Endothelial cell of umbilical vein (primary cell): ENCODE results near the gene CACNA1B. TPM values are rescaled to one million over a fixed set of nuclear protein-coding genes. Genes with fewer than 3 reads are reported as not detected.

ENCODE experiments used
- BruUV-seq: library from RNA; stranded (reverse); fragments of 400-500 nt; replicated peaks from 2 replicates; lab custom pipeline; 2021; lab: Mats Ljungman, UMichigan
- CTCF ChIA-PET: fragments of 300-600, 350-600 bp; sonication (Branson Sonifier 250); formaldehyde crosslinking; loops from one replicate; lab custom pipeline; 2021; ENCODE audit warnings: antibody characterized with exemption, inconsistent platforms; lab: Charles Lee
- POLR2A ChIA-PET: fragments of 300-600, 350-600 bp; sonication (Branson Sonifier 250); formaldehyde crosslinking; loops from one replicate; lab custom pipeline; 2021; ENCODE audit warnings: antibody characterized with exemption, inconsistent platforms; lab: Charles Lee
- DNase-seq: peaks from one replicate; pipeline ENCODE4 v3.0.0-alpha.2; 2011; ENCODE audit warnings: low read depth, low spot score
- FAIRE-seq: peaks from 2 replicates; lab custom pipeline; 2011; peaks lifted over from hg19 to GRCh38; lab: Jason Lieb, UNC
- H2AFZ ChIP-seq: 2 replicates; pipeline ENCODE4 v1.6.0; 2012; ENCODE audit warnings: low read depth, low read length, control low read depth, inconsistent platforms
- H3K27ac ChIP-seq: 2 replicates; pipeline ENCODE4 v1.5.1; 2011; ENCODE audit warnings: low read depth, mild to moderate bottlenecking, control low read depth, low read length, moderate library complexity; ENCODE audit not compliant: insufficient read depth
- H3K27me3 ChIP-seq, 2 experiments: 2 replicates each; pipeline versions ENCODE4 v1.6.0 to v1.6.1; 2011; ENCODE audit warnings: low read length in 2 of 2, mixed read lengths in 1 of 2; ENCODE audit not compliant: control insufficient read depth in 2 of 2, insufficient read depth in 2 of 2
- H3K36me3 ChIP-seq, 2 experiments: 2 replicates in 1 of 2; 3 replicates in 1 of 2; pipeline ENCODE4 v1.5.1; 2011; ENCODE audit warnings: low read length in 2 of 2, mild to moderate bottlenecking in 1 of 2, moderate library complexity in 1 of 2; ENCODE audit not compliant: control insufficient read depth in 2 of 2, insufficient read depth in 2 of 2; ENCODE audit errors: extremely low read depth in 1 of 2
- H3K4me1 ChIP-seq: 3 replicates; pipeline ENCODE4 v1.5.1; 2011; ENCODE audit warnings: mild to moderate bottlenecking, low read length; ENCODE audit not compliant: control insufficient read depth, insufficient read depth; ENCODE audit errors: extremely low read depth
- H3K4me2 ChIP-seq: 2 replicates; pipeline ENCODE4 v1.6.1; 2011; ENCODE audit warnings: low read length, control low read depth, mixed read lengths; ENCODE audit not compliant: insufficient read depth
- H3K4me3 ChIP-seq, 3 experiments: fragments of 200-600 bp in 1 of 3; sonication (generic), shearing (Covaris generic) in 1 of 3; replicated peaks in 1 of 3; 2 replicates each; pipeline ENCODE4 v1.5.1; 2011 to 2016; ENCODE audit warnings: control low read depth in 3 of 3, low read length in 3 of 3, mild to moderate bottlenecking in 2 of 3, inconsistent platforms in 1 of 3, low read depth in 1 of 3, moderate library complexity in 1 of 3; ENCODE audit not compliant: insufficient read depth in 1 of 3
- H3K79me2 ChIP-seq: 2 replicates; pipeline ENCODE4 v1.6.0; 2012; ENCODE audit warnings: low read length, inconsistent platforms; ENCODE audit not compliant: control insufficient read depth, insufficient read depth
- H3K9ac ChIP-seq: replicated peaks from 2 replicates; pipeline ENCODE3; 2011; ENCODE audit warnings: low read length, control low read depth; ENCODE audit not compliant: insufficient read depth; ENCODE audit errors: extremely low read depth
- H3K9me1 ChIP-seq: replicated peaks from 3 replicates; pipeline ENCODE4 v1.6.0; 2011; ENCODE audit warnings: mild to moderate bottlenecking, low read length; ENCODE audit not compliant: control insufficient read depth, insufficient read depth; ENCODE audit errors: extremely low read depth
- H3K9me3 ChIP-seq: replicated peaks from 2 replicates; pipeline ENCODE4 v1.5.1; 2012; ENCODE audit warnings: low read length, inconsistent platforms; ENCODE audit not compliant: control insufficient read depth, insufficient read depth
- H4K20me1 ChIP-seq: replicated peaks from 2 replicates; pipeline ENCODE3; 2011; ENCODE audit warnings: mild to moderate bottlenecking, low read length; ENCODE audit not compliant: control insufficient read depth, insufficient read depth; ENCODE audit errors: extremely low read depth
- CTCF ChIP-seq, 2 donors: IDR thresholded peaks; 1 replicate in 1 of 2; 2 replicates in 1 of 2; pipeline ENCODE4 v1.5.1; 2011; ENCODE audit warnings: low read length in 2 of 2, mild to moderate bottlenecking in 2 of 2, moderate library complexity in 2 of 2, control low read depth in 1 of 2, inconsistent platforms in 1 of 2, low read depth in 1 of 2; ENCODE audit not compliant: insufficient read depth in 1 of 2; ENCODE audit errors: extremely low read depth in 1 of 2
- EZH2 ChIP-seq: IDR thresholded peaks from 2 replicates; pipeline ENCODE4 v1.6.1; 2012; ENCODE audit warnings: borderline replicate concordance, low read depth, mild to moderate bottlenecking, moderate library complexity, low read length, inconsistent platforms; ENCODE audit not compliant: severe bottlenecking
- FOS ChIP-seq: IDR thresholded peaks from 2 replicates; pipeline ENCODE4 v1.6.1; 2011; ENCODE audit warnings: mild to moderate bottlenecking, low read length, moderate library complexity, borderline replicate concordance; ENCODE audit not compliant: insufficient read depth
- GATA2 ChIP-seq: IDR thresholded peaks from 2 replicates; pipeline ENCODE4 v1.7.0; 2011; ENCODE audit warnings: low read depth, mild to moderate bottlenecking, moderate library complexity, mixed read lengths, low read length; ENCODE audit not compliant: insufficient read length, insufficient read depth
- JUN ChIP-seq: IDR thresholded peaks from 2 replicates; pipeline ENCODE4 v1.6.1; 2011; ENCODE audit warnings: borderline replicate concordance, low read depth; ENCODE audit not compliant: insufficient read length, insufficient read depth
- MAX ChIP-seq: IDR thresholded peaks from 2 replicates; pipeline ENCODE4 v1.6.1; 2011; ENCODE audit not compliant: insufficient read depth, insufficient read length
- MYC ChIP-seq: IDR thresholded peaks from one replicate; pipeline ENCODE4 v1.6.1; 2011; ENCODE audit warnings: mild to moderate bottlenecking, low read depth, low read length
- POLR2A ChIP-seq: IDR thresholded peaks from 2 replicates; pipeline ENCODE4 v1.6.1; 2012; ENCODE audit warnings: low read depth, mild to moderate bottlenecking, control low read depth, low read length
- dilution Hi-C: fragments of 300-500 bp; cut with MboI; formaldehyde crosslinking; loops from one replicate; pipeline ENCODE4 v1.15.0; 2019; ENCODE audit warnings: low sequenced_read_pairs; ENCODE audit not compliant: extremely low pct_ligation_motif_present
- intact Hi-C: fragments of 100-400 bp; cut with micrococcal nuclease; formaldehyde crosslinking; loops from one replicate; pipeline ENCODE4 v1.10.0; 2022
- polyA plus RNA-seq, 4 experiments: library from polyadenylated mRNA; depleted of rRNA in 3 of 4; stranded (reverse) in 3 of 4; unstranded in 1 of 4; fragments of >200 nt; gene quantifications; 2 replicates each; pipeline versions ENCODE4 v1.2.1 to v1.2.3, GENCODE V29; 2011 to 2012; ENCODE audit warnings: missing spikeins in 1 of 4
- total RNA-seq: library from RNA; stranded (reverse); gene quantifications from 2 replicates; pipeline ENCODE4 v1.2.3, GENCODE V29; 2021

Gene CACNA1B
- total and polyA plus RNA-seq, 2 donors (not counting 3 experiments of a cell fraction or from before 2014, with no cell fraction given) = 0.11 to 0.41 TPM

GRCh38 chr9:137834846-137835546, 42.6 kb upstream of the CACNA1B start:
- Histone ChIP-seq H3K27me3 (no peaks in the 10 kb centered on the region), H2AFZ (no peak overlapping the region), H3K4me3 (no peak overlapping the region), H3K9me1 (no peaks in the 10 kb centered on the region), H3K79me2 (no peaks in the 10 kb centered on the region), H3K4me1 (no peaks in the 10 kb centered on the region), H3K27ac (no peak overlapping the region), H3K4me2 (no peak overlapping the region), H3K36me3 (peaks cover 0 to 17% of the 10 kb centered on the region in 2 experiments), H3K9me3 (no peaks in the 10 kb centered on the region), H4K20me1 (no peaks in the 10 kb centered on the region), H3K9ac (no peak overlapping the region)
- FAIRE-seq (no peak), DNase-seq (no peak)
- POLR2A ChIA-PET = no interaction called here
- intact Hi-C loops = no loop called here
- BruUV-seq = TSS peak; percentile 72
- no peak for TF ChIP-seq JUN
- TF ChIP-seq CTCF (IDR thresholded peaks at IDR 0.05; ENCODE audit: extremely low read depth in 1 of 2, insufficient read depth in 1 of 2, low read depth in 1 of 2, low read length in 2 of 2) = no peak
- no peak for TF ChIP-seq POLR2A
- TF ChIP-seq FOS = no peak
- no peak for TF ChIP-seq MYC
- no peak for TF ChIP-seq GATA2
- TF ChIP-seq MAX = no peak
- TF ChIP-seq EZH2 = no peak
- CTCF ChIA-PET = no interaction called here
- dilution Hi-C loops = no loop called here
